GM10266 (cell line): Measurements from ENCODE around the gene ESRP2.

Experiments
- DNase-seq: peaks from one replicate; pipeline ENCODE4 v3.0.0; 2012; ENCODE audit errors: extremely low spot score
- CTCF ChIP-seq: IDR thresholded peaks from 2 replicates; pipeline ENCODE4 v1.5.1; 2012; ENCODE audit warnings: mild to moderate bottlenecking, low read depth; ENCODE audit not compliant: control insufficient read depth, insufficient read depth; ENCODE audit errors: missing control alignments

ESRP2 gene

GRCh38 chr16:68251832-68252231 lies 15.9 kb upstream of the ESRP2 start:
- no peak for DNase-seq

GRCh38 chr16:68250951-68251350 lies 15.0 kb upstream of the ESRP2 start:
- TF ChIP-seq CTCF: no peak
- DNase-seq: no peak

More at GRCh38 chr16:68251832-68252231, 15.9 kb upstream of the ESRP2 start:
- TF ChIP-seq CTCF: no peak

- no peak for TF ChIP-seq CTCF
- no peak for DNase-seq
Measured at GRCh38 chr16:68249371-68249770, 13.4 kb upstream of the ESRP2 start.

GRCh38 chr16:68247932-68248331 lies 12.0 kb upstream of the ESRP2 start:
- DNase-seq: no peak
- no peak for TF ChIP-seq CTCF

- no peak for DNase-seq
- no peak for TF ChIP-seq CTCF
Measured at GRCh38 chr16:68247400-68247799, 11.5 kb upstream of the ESRP2 start.

GRCh38 chr16:68246666-68247065 lies 10.7 kb upstream of the ESRP2 start:
- DNase-seq: no peak

GRCh38 chr16:68246121-68246520 lies 10.2 kb upstream of the ESRP2 start:
- no peak for TF ChIP-seq CTCF
- no peak for DNase-seq

More at GRCh38 chr16:68246666-68247065, 10.7 kb upstream of the ESRP2 start:
- no peak for TF ChIP-seq CTCF
